DMS79 treated with DMSO at 0.1 percent for 48 hours (cell line): Measurements from ENCODE around the gene EDN2.
A peak's percentile ranks its signal among the peaks of the same experiment; 100 is the strongest.

Experiments
- DNase-seq: peaks from one replicate; lab custom pipeline; 2025; lab: John Stamatoyannopoulos, UW

EDN2 gene

GRCh38 chr1:41484402-41485241 lies at the start of gene EDN2:
Gene EDN2, minus strand, starts transcription at chr1:41484683. Its CDS starts 82 bp downstream, at chr1:41484601.
- DNase-seq, result peak; percentile 91

- DNase-seq, result no peak
These were observed 49.2 kb upstream of the EDN2 start for GRCh38 chr1:41533731-41534080.

- DNase-seq, result no peak
These were observed 48.7 kb upstream of the EDN2 start for GRCh38 chr1:41533016-41533730.

- DNase-seq, result no peak
These were observed 47.9 kb upstream of the EDN2 start for GRCh38 chr1:41532206-41532975.

GRCh38 chr1:41530411-41530810 lies 45.9 kb upstream of the EDN2 start:
- no peak for DNase-seq

GRCh38 chr1:41529621-41530395 lies 45.3 kb upstream of the EDN2 start:
- no peak for DNase-seq

GRCh38 chr1:41528726-41529605 lies 44.5 kb upstream of the EDN2 start:
- DNase-seq, result no peak

- DNase-seq, result no peak
These were observed 43.6 kb upstream of the EDN2 start for GRCh38 chr1:41528106-41528505.

- DNase-seq, result no peak
These were observed 42.6 kb upstream of the EDN2 start for GRCh38 chr1:41526956-41527561.

GRCh38 chr1:41525891-41526587 lies 41.6 kb upstream of the EDN2 start:
- DNase-seq, result no peak

- no peak for DNase-seq
These were observed 40.5 kb upstream of the EDN2 start for GRCh38 chr1:41524676-41525675.

GRCh38 chr1:41523949-41524675 lies 39.6 kb upstream of the EDN2 start:
- DNase-seq, result no peak

GRCh38 chr1:41523071-41523470 lies 38.6 kb upstream of the EDN2 start:
- DNase-seq, result no peak

GRCh38 chr1:41521766-41522165 lies 37.3 kb upstream of the EDN2 start:
- no peak for DNase-seq

GRCh38 chr1:41520951-41521752 lies 36.7 kb upstream of the EDN2 start:
- no peak for DNase-seq

GRCh38 chr1:41519667-41520066 lies 35.2 kb upstream of the EDN2 start:
- DNase-seq, result no peak

GRCh38 chr1:41518471-41518870 lies 34.0 kb upstream of the EDN2 start:
- no peak for DNase-seq
